ENCODE results near the gene CREBBP. TPM values are rescaled to one million over a fixed set of nuclear protein-coding genes. Genes with fewer than 3 reads are reported as not detected.
"Not testable (repeated sequence)": the region's sequence is repeated elsewhere in the genome, so short reads cannot be mapped to it uniquely, and the experiment has no call there.

The CREBBP gene
- total RNA-seq: 10 to 100 TPM; 61.6 to 82.6 (median 69.5) TPM

- Histone ChIP-seq H3K9me3 (no peaks in the 10 kb centered on the region), H3K4me1 (peaks cover 3 to 19% of the 10 kb centered on the region in 2 donors), H3K4me3 (peak within 1 kb of the TSS; percentile 83 to 86 (median 84)), H3K27ac (peak within 1 kb of the TSS; percentile 90 to 100), H3K27me3 (no peaks in the 10 kb centered on the region), H3K36me3 (no peaks in the 10 kb centered on the region)
- TF ChIP-seq CTCF (IDR thresholded peaks at IDR 0.05) (no peak), POLR2AphosphoS5 (IDR thresholded peaks at IDR 0.05) (peak; percentile 43 to 72 (median 45))
- peak; percentile 81 to 84 for DNase-seq (ENCODE audit: low spot score in 2 of 2)
- intact Hi-C loops (cut with DNase I; ENCODE audit: low total_unique reads): no loop called here
Measured at GRCh38 chr16:3880623-3881498, at the start of gene CREBBP. CREBBP (minus strand) TSS chr16:3880713; CDS start chr16:3879916, 797 bp downstream.

GRCh38 chr16:3927147-3927546 lies 46.6 kb upstream of the CREBBP start:
- H3K4me3 ChIP-seq; DNase-seq (ENCODE audit: low spot score in 2 of 2); H3K9me3 ChIP-seq; intact Hi-C loops (cut with DNase I; ENCODE audit: low total_unique reads); H3K4me1 ChIP-seq; H3K27ac ChIP-seq; H3K27me3 ChIP-seq; H3K36me3 ChIP-seq: not testable (repeated sequence)

- DNase-seq (ENCODE audit: low spot score in 2 of 2): no peak
- no peak for TF ChIP-seq POLR2A (IDR thresholded peaks at IDR 0.05)
- TF ChIP-seq POLR2AphosphoS5 (IDR thresholded peaks at IDR 0.05): no peak
- TF ChIP-seq CTCF (IDR thresholded peaks at IDR 0.05): no peak
- no peaks in the 10 kb centered on the region for H3K36me3 ChIP-seq
- H3K4me3 ChIP-seq: no peak overlapping the region
- no peaks in the 10 kb centered on the region for H3K9me3 ChIP-seq
- no peak overlapping the region for H3K27ac ChIP-seq
- no peaks in the 10 kb centered on the region for H3K27me3 ChIP-seq
- intact Hi-C loops (cut with DNase I; ENCODE audit: low total_unique reads): no loop called here
- H3K4me1 ChIP-seq: no peaks in the 10 kb centered on the region
Measured at GRCh38 chr16:3924763-3925162, 44.2 kb upstream of the CREBBP start.

- no peak overlapping the region for H3K27ac ChIP-seq
- H3K36me3 ChIP-seq: no peaks in the 10 kb centered on the region
- peak in 1 of 2 donors; percentile 55 for DNase-seq (ENCODE audit: low spot score in 2 of 2)
- H3K4me1 ChIP-seq: no peaks in the 10 kb centered on the region
- H3K9me3 ChIP-seq: peaks cover 4 to 5% of the 10 kb centered on the region in 2 donors
- no peaks in the 10 kb centered on the region for H3K27me3 ChIP-seq
- intact Hi-C loops (cut with DNase I; ENCODE audit: low total_unique reads): no loop called here
- no peak for TF ChIP-seq POLR2AphosphoS5 (IDR thresholded peaks at IDR 0.05)
- H3K4me3 ChIP-seq: no peak overlapping the region
Measured at GRCh38 chr16:3922241-3922640, 41.7 kb upstream of the CREBBP start.

GRCh38 chr16:3920206-3920605 lies 39.7 kb upstream of the CREBBP start:
- intact Hi-C loops (cut with DNase I; ENCODE audit: low total_unique reads): no loop called here
- Histone ChIP-seq H3K9me3 (peaks cover 4 to 5% of the 10 kb centered on the region in 2 donors), H3K27me3 (no peaks in the 10 kb centered on the region), H3K27ac (no peak overlapping the region), H3K4me1 (no peaks in the 10 kb centered on the region), H3K4me3 (no peak overlapping the region), H3K36me3 (no peaks in the 10 kb centered on the region)
- TF ChIP-seq POLR2A (IDR thresholded peaks at IDR 0.05): no peak
- no peak for TF ChIP-seq POLR2AphosphoS5 (IDR thresholded peaks at IDR 0.05)
- no peak for TF ChIP-seq CTCF (IDR thresholded peaks at IDR 0.05)
- peak in 1 of 2 donors; percentile 31 for DNase-seq (ENCODE audit: low spot score in 2 of 2)

- H3K27ac ChIP-seq: no peak overlapping the region
- H3K9me3 ChIP-seq: peaks cover 4 to 5% of the 10 kb centered on the region in 2 donors
- H3K27me3 ChIP-seq: no peaks in the 10 kb centered on the region
- H3K4me3 ChIP-seq: no peak overlapping the region
- TF ChIP-seq POLR2AphosphoS5 (IDR thresholded peaks at IDR 0.05) (no peak), POLR2A (IDR thresholded peaks at IDR 0.05) (no peak)
- no peaks in the 10 kb centered on the region for H3K36me3 ChIP-seq
- peak in 1 of 2 donors; percentile 15 for DNase-seq (ENCODE audit: low spot score in 2 of 2)
- no peaks in the 10 kb centered on the region for H3K4me1 ChIP-seq
- intact Hi-C loops (cut with DNase I; ENCODE audit: low total_unique reads): no loop called here
Measured at GRCh38 chr16:3919413-3919812, 38.9 kb upstream of the CREBBP start.
